ENCODE measurements around the gene ADGRB3. TPM values are rescaled to one million over a fixed set of nuclear protein-coding genes. Genes with fewer than 3 reads are reported as not detected.
A peak's percentile ranks its signal among the peaks of the same experiment; 100 is the strongest.

The ADGRB3 gene
- total and polyA plus RNA-seq, 4 donors: 0.47 to 24.6 (median 1.9) TPM

DNA sequence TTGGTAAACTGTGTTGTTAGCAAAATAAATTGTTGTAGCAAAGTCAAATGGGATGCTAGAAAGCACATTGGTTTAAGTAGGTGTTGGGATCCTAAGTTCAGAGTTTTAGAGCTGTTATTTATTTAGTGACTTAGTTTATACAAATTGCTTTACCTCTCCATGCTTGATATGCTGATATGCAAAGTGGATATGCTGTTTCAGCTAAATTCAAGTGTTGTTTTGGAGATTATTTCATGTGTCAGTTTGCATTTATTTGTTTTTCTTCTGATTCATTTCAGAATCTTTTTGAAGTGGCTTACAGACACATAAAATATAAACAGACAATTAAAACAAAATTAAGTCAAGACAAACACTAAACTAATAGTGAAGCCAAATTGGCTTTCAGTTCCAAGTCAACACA, 203.5 kb downstream of the ADGRB3 start:
- TF ChIP-seq, protein P1, sequence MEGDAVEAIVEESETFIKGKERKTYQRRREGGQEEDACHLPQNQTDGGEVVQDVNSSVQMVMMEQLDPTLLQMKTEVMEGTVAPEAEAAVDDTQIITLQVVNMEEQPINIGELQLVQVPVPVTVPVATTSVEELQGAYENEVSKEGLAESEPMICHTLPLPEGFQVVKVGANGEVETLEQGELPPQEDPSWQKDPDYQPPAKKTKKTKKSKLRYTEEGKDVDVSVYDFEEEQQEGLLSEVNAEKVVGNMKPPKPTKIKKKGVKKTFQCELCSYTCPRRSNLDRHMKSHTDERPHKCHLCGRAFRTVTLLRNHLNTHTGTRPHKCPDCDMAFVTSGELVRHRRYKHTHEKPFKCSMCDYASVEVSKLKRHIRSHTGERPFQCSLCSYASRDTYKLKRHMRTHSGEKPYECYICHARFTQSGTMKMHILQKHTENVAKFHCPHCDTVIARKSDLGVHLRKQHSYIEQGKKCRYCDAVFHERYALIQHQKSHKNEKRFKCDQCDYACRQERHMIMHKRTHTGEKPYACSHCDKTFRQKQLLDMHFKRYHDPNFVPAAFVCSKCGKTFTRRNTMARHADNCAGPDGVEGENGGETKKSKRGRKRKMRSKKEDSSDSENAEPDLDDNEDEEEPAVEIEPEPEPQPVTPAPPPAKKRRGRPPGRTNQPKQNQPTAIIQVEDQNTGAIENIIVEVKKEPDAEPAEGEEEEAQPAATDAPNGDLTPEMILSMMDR (IDR thresholded peaks at IDR 0.05; ENCODE audit: control extremely low read depth, extremely low read depth): no peak
- H3K4me1 ChIP-seq (ENCODE audit: control insufficient read depth in 5 of 5, insufficient read depth in 5 of 5, low read length in 5 of 5): peaks cover 0 to 11% (median 0%) of the 10 kb centered on the region in 5 donors
- H3K27me3 ChIP-seq (ENCODE audit: control insufficient read depth in 3 of 3, insufficient read depth in 3 of 3, low read length in 2 of 3): no peaks in the 10 kb centered on the region
- ATAC-seq (ENCODE audit: insufficient read depth, low FRiP score): no peak
- H3K4me3 ChIP-seq: no peak overlapping the region
- no peak overlapping the region for H3K9ac ChIP-seq (ENCODE audit: insufficient read depth in 1 of 2, low read length in 2 of 2)
- no peaks in the 10 kb centered on the region for H3K36me3 ChIP-seq (ENCODE audit: control insufficient read depth in 4 of 4, insufficient read depth in 4 of 4, low read length in 4 of 4)
- H3K9me3 ChIP-seq (ENCODE audit: control insufficient read depth in 4 of 4, insufficient read depth in 3 of 4, low read length in 3 of 4): peaks cover 0 to 2% (median 0%) of the 10 kb centered on the region in 4 donors
- DNase-seq: peak in 2 of 3 donors; percentile 67 to 69
- no peak overlapping the region for H3K27ac ChIP-seq (ENCODE audit: low read depth in 1 of 2, low read length in 1 of 2)

- Histone ChIP-seq H3K4me3 (no peak overlapping the region), H3K9ac (ENCODE audit: insufficient read depth in 1 of 2, low read length in 2 of 2) (no peak overlapping the region), H3K36me3 (ENCODE audit: control insufficient read depth in 4 of 4, insufficient read depth in 4 of 4, low read length in 4 of 4) (no peaks in the 10 kb centered on the region), H3K27me3 (ENCODE audit: control insufficient read depth in 3 of 3, insufficient read depth in 3 of 3, low read length in 2 of 3) (no peaks in the 10 kb centered on the region), H3K4me1 (ENCODE audit: control insufficient read depth in 5 of 5, insufficient read depth in 5 of 5, low read length in 5 of 5) (no peaks in the 10 kb centered on the region), H3K9me3 (ENCODE audit: control insufficient read depth in 4 of 4, insufficient read depth in 3 of 4, low read length in 3 of 4) (peaks cover 0 to 2% (median under 1%) of the 10 kb centered on the region in 4 donors), H3K27ac (ENCODE audit: low read depth in 1 of 2, low read length in 1 of 2) (no peak overlapping the region)
- ATAC-seq (ENCODE audit: insufficient read depth, low FRiP score): no peak
- TF ChIP-seq, protein P1 (IDR thresholded peaks at IDR 0.05; ENCODE audit: control extremely low read depth, extremely low read depth): no peak
- no peak for DNase-seq
These were observed 217.7 kb downstream of the ADGRB3 start for GRCh38 chr6:68852791-68853190.

- no peak for ATAC-seq (ENCODE audit: insufficient read depth, low FRiP score)
These were observed 224.2 kb downstream of the ADGRB3 start for GRCh38 chr6:68859233-68859632.

More at GRCh38 chr6:68859233-68859632, 224.2 kb downstream of the ADGRB3 start:
- Histone ChIP-seq H3K9me3 (ENCODE audit: control insufficient read depth in 4 of 4, insufficient read depth in 3 of 4, low read length in 3 of 4) (peaks cover 0 to 18% (median 8%) of the 10 kb centered on the region in 4 donors), H3K4me3 (no peak overlapping the region), H3K27me3 (ENCODE audit: control insufficient read depth in 3 of 3, insufficient read depth in 3 of 3, low read length in 2 of 3) (no peaks in the 10 kb centered on the region), H3K4me1 (ENCODE audit: control insufficient read depth in 5 of 5, insufficient read depth in 5 of 5, low read length in 5 of 5) (no peaks in the 10 kb centered on the region), H3K36me3 (ENCODE audit: control insufficient read depth in 4 of 4, insufficient read depth in 4 of 4, low read length in 4 of 4) (no peaks in the 10 kb centered on the region), H3K9ac (ENCODE audit: insufficient read depth in 1 of 2, low read length in 2 of 2) (no peak overlapping the region), H3K27ac (ENCODE audit: low read depth in 1 of 2, low read length in 1 of 2) (no peak overlapping the region)
- TF ChIP-seq, protein P1 (IDR thresholded peaks at IDR 0.05; ENCODE audit: control extremely low read depth, extremely low read depth): no peak
- DNase-seq: no peak
- WGBS, 2 donors: 83 to 88% methylated on average over 1 of the region's 1 CpG
